ENCODE measurements around the gene FOXI3.

Gene FOXI3

DNA sequence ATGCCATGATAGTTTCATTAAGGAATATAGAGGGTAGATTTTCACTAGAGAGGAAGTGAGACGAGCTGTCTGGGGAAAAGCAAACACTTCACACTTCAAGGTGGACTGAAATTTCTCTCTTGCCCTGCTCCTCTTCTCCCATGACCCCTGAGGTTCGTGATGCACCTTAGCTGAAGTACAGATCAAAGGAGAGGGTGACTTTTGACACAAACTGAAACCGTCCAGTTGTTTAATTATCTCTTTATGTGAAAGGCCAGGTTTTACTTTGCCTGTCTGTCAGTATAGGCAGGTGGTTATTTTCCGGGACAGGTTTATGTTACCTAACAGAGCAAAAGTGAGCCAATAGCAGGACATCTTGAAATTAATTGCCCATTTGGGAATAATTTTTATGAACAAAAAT lies 41.0 kb upstream of the FOXI3 start:
- H3K36me3 ChIP-seq (ENCODE audit: control insufficient read depth in 2 of 2, insufficient read depth in 1 of 2, low read length in 2 of 2): no peaks in the 10 kb centered on the region
- POLR2A ChIA-PET: no interaction called here
- no peak overlapping the region for H3K4me3 ChIP-seq (ENCODE audit: low read depth, low read length)
- CTCF ChIA-PET: interaction anchor here (0.6 kb wide), 1 partner anchor 9 kb away, joined by 3 read pairs; no protein-coding TSS in a partner anchor
- no peaks in the 10 kb centered on the region for H3K4me1 ChIP-seq (ENCODE audit: control insufficient read depth, insufficient read depth, low read length)
- no peak for TF ChIP-seq ZNF830 (tag by site-specific recombination; IDR thresholded peaks at IDR 0.05; ENCODE audit: low read depth)
- no peak for TF ChIP-seq MYNN (tag by site-specific recombination; IDR thresholded peaks at IDR 0.05; ENCODE audit: borderline replicate concordance)
- TF ChIP-seq, protein P1, sequence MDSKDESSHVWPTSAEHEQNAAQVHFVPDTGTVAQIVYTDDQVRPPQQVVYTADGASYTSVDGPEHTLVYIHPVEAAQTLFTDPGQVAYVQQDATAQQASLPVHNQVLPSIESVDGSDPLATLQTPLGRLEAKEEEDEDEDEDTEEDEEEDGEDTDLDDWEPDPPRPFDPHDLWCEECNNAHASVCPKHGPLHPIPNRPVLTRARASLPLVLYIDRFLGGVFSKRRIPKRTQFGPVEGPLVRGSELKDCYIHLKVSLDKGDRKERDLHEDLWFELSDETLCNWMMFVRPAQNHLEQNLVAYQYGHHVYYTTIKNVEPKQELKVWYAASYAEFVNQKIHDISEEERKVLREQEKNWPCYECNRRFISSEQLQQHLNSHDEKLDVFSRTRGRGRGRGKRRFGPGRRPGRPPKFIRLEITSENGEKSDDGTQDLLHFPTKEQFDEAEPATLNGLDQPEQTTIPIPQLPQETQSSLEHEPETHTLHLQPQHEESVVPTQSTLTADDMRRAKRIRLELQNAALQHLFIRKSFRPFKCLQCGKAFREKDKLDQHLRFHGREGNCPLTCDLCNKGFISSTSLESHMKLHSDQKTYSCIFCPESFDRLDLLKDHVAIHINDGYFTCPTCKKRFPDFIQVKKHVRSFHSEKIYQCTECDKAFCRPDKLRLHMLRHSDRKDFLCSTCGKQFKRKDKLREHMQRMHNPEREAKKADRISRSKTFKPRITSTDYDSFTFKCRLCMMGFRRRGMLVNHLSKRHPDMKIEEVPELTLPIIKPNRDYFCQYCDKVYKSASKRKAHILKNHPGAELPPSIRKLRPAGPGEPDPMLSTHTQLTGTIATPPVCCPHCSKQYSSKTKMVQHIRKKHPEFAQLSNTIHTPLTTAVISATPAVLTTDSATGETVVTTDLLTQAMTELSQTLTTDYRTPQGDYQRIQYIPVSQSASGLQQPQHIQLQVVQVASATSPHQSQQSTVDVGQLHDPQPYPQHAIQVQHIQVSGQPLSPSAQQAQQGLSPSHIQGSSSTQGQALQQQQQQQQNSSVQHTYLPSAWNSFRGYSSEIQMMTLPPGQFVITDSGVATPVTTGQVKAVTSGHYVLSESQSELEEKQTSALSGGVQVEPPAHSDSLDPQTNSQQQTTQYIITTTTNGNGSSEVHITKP (tag by site-specific recombination; IDR thresholded peaks at IDR 0.05): no peak
- TF ChIP-seq ZFP37 (tag by site-specific recombination; IDR thresholded peaks at IDR 0.05): no peak
- H3K27ac ChIP-seq (ENCODE audit: extremely low read depth, low read depth, low read length): no peak overlapping the region
- no peaks in the 10 kb centered on the region for H3K9me3 ChIP-seq (ENCODE audit: control insufficient read depth, insufficient read depth, low read depth, low read length)

DNA sequence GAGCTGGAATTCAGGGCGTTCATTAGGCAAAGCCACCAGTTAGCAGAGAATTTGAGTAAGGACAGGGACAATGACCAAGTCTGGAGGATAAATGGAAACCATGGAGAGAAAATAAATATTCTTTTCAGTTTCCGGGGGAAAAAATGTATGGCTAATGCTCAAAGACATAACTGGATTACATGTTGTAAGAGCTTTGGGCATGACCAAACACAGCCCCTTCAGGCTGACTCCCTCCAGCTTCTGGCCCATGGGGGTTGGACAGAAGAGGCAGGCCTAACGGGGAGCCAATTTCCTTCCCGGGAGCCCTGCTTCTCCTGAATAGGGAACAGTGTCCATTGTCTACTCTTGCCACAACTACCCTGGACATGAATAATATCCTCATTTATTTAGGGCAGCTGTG lies 39.5 kb upstream of the FOXI3 start:
- Histone ChIP-seq H3K27ac (ENCODE audit: extremely low read depth, low read depth, low read length) (no peak overlapping the region), H3K4me3 (ENCODE audit: low read depth, low read length) (no peak overlapping the region), H3K9me3 (ENCODE audit: control insufficient read depth, insufficient read depth, low read depth, low read length) (no peaks in the 10 kb centered on the region), H3K36me3 (ENCODE audit: control insufficient read depth in 2 of 2, insufficient read depth in 1 of 2, low read length in 2 of 2) (no peaks in the 10 kb centered on the region), H3K4me1 (ENCODE audit: control insufficient read depth, insufficient read depth, low read length) (no peaks in the 10 kb centered on the region)
- CTCF ChIA-PET: interaction anchor here (0.6 kb wide), 2 partner anchors 37 to 45 kb away, joined by 3 read pairs; no protein-coding TSS in a partner anchor
- POLR2A ChIA-PET: no interaction called here
- TF ChIP-seq ZEB2 (tag by site-specific recombination; IDR thresholded peaks at IDR 0.05) (no peak), ZBTB20 (tag by site-specific recombination; IDR thresholded peaks at IDR 0.05) (no peak), TCF7L2 (IDR thresholded peaks at IDR 0.05; ENCODE audit: borderline replicate concordance, low read depth, low read length) (no peak), ZNF433 (tag by site-specific recombination; IDR thresholded peaks at IDR 0.05; ENCODE audit: low read depth) (no peak), ZNF302 (tag by site-specific recombination; IDR thresholded peaks at IDR 0.05; ENCODE audit: low read depth) (no peak), ZNF311 (tag by site-specific recombination; IDR thresholded peaks at IDR 0.05; ENCODE audit: borderline replicate concordance) (no peak), ZNF623 (tag by site-specific recombination; IDR thresholded peaks at IDR 0.05) (no peak), ZNF274 (IDR thresholded peaks at IDR 0.05; ENCODE audit: low read length) (no peak), ZNF274 (tag by site-specific recombination; IDR thresholded peaks at IDR 0.05; ENCODE audit: borderline replicate concordance) (no peak), ZNF221 (tag by site-specific recombination; IDR thresholded peaks at IDR 0.05; ENCODE audit: borderline replicate concordance) (no peak), ZNF169 (tag by site-specific recombination; IDR thresholded peaks at IDR 0.05) (no peak), ZNF621 (tag by site-specific recombination; IDR thresholded peaks at IDR 0.05) (no peak), ZNF544 (tag by site-specific recombination; IDR thresholded peaks at IDR 0.05) (no peak)
- TF ChIP-seq, protein P2, sequence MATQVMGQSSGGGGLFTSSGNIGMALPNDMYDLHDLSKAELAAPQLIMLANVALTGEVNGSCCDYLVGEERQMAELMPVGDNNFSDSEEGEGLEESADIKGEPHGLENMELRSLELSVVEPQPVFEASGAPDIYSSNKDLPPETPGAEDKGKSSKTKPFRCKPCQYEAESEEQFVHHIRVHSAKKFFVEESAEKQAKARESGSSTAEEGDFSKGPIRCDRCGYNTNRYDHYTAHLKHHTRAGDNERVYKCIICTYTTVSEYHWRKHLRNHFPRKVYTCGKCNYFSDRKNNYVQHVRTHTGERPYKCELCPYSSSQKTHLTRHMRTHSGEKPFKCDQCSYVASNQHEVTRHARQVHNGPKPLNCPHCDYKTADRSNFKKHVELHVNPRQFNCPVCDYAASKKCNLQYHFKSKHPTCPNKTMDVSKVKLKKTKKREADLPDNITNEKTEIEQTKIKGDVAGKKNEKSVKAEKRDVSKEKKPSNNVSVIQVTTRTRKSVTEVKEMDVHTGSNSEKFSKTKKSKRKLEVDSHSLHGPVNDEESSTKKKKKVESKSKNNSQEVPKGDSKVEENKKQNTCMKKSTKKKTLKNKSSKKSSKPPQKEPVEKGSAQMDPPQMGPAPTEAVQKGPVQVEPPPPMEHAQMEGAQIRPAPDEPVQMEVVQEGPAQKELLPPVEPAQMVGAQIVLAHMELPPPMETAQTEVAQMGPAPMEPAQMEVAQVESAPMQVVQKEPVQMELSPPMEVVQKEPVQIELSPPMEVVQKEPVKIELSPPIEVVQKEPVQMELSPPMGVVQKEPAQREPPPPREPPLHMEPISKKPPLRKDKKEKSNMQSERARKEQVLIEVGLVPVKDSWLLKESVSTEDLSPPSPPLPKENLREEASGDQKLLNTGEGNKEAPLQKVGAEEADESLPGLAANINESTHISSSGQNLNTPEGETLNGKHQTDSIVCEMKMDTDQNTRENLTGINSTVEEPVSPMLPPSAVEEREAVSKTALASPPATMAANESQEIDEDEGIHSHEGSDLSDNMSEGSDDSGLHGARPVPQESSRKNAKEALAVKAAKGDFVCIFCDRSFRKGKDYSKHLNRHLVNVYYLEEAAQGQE (tag by site-specific recombination; IDR thresholded peaks at IDR 0.05): no peak
- TF ChIP-seq, protein P3, sequence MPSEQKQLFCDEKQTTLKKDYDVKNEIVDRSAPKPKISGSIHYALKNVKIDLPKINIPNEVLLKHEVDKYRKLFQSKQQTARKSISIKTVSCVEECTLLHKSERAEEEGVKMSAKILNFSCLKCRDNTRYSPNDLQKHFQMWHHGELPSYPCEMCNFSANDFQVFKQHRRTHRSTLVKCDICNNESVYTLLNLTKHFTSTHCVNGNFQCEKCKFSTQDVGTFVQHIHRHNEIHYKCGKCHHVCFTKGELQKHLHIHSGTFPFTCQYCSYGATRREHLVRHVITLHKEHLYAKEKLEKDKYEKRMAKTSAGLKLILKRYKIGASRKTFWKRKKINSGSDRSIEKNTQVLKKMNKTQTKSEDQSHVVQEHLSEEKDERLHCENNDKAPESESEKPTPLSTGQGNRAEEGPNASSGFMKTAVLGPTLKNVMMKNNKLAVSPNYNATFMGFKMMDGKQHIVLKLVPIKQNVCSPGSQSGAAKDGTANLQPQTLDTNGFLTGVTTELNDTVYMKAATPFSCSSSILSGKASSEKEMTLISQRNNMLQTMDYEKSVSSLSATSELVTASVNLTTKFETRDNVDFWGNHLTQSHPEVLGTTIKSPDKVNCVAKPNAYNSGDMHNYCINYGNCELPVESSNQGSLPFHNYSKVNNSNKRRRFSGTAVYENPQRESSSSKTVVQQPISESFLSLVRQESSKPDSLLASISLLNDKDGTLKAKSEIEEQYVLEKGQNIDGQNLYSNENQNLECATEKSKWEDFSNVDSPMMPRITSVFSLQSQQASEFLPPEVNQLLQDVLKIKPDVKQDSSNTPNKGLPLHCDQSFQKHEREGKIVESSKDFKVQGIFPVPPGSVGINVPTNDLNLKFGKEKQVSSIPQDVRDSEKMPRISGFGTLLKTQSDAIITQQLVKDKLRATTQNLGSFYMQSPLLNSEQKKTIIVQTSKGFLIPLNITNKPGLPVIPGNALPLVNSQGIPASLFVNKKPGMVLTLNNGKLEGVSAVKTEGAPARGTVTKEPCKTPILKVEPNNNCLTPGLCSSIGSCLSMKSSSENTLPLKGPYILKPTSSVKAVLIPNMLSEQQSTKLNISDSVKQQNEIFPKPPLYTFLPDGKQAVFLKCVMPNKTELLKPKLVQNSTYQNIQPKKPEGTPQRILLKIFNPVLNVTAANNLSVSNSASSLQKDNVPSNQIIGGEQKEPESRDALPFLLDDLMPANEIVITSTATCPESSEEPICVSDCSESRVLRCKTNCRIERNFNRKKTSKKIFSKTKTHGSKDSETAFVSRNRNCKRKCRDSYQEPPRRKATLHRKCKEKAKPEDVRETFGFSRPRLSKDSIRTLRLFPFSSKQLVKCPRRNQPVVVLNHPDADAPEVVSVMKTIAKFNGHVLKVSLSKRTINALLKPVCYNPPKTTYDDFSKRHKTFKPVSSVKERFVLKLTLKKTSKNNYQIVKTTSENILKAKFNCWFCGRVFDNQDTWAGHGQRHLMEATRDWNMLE (tag by site-specific recombination; conservative IDR thresholded peaks at IDR 0.05; ENCODE audit: low read depth): no peak
- TF ChIP-seq, protein P4, sequence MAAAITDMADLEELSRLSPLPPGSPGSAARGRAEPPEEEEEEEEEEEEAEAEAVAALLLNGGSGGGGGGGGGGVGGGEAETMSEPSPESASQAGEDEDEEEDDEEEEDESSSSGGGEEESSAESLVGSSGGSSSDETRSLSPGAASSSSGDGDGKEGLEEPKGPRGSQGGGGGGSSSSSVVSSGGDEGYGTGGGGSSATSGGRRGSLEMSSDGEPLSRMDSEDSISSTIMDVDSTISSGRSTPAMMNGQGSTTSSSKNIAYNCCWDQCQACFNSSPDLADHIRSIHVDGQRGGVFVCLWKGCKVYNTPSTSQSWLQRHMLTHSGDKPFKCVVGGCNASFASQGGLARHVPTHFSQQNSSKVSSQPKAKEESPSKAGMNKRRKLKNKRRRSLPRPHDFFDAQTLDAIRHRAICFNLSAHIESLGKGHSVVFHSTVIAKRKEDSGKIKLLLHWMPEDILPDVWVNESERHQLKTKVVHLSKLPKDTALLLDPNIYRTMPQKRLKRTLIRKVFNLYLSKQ (tag by site-specific recombination; IDR thresholded peaks at IDR 0.05; ENCODE audit: borderline replicate concordance): no peak
